Hepatocyte (in vitro differentiated cells): ENCODE results near the gene SPDYE16.
"Not testable (repeated sequence)": the region's sequence is repeated elsewhere in the genome, so short reads cannot be mapped to it uniquely, and the experiment has no call there.

ENCODE experiments used
- EZH2 ChIP-seq: fragments of 200-600 bp; sonication (generic); IDR thresholded peaks from 2 replicates; pipeline ENCODE4 v1.6.1; 2016; ENCODE audit warnings: antibody characterized with exemption, mild to moderate bottlenecking, borderline replicate concordance
- TF ChIP-seq, protein P1 (sequence below): fragments of 200-600 bp; sonication (generic); IDR thresholded peaks from 2 replicates; pipeline ENCODE4 v1.5.1; 2016; ENCODE audit warnings: antibody characterized with exemption, mild to moderate bottlenecking; ENCODE audit not compliant: poor library complexity

GRCh38 chr7:76591602-76592304 lies 48.7 kb upstream of the SPDYE16 start:
- TF ChIP-seq EZH2: not testable (repeated sequence)
- TF ChIP-seq, protein P1, sequence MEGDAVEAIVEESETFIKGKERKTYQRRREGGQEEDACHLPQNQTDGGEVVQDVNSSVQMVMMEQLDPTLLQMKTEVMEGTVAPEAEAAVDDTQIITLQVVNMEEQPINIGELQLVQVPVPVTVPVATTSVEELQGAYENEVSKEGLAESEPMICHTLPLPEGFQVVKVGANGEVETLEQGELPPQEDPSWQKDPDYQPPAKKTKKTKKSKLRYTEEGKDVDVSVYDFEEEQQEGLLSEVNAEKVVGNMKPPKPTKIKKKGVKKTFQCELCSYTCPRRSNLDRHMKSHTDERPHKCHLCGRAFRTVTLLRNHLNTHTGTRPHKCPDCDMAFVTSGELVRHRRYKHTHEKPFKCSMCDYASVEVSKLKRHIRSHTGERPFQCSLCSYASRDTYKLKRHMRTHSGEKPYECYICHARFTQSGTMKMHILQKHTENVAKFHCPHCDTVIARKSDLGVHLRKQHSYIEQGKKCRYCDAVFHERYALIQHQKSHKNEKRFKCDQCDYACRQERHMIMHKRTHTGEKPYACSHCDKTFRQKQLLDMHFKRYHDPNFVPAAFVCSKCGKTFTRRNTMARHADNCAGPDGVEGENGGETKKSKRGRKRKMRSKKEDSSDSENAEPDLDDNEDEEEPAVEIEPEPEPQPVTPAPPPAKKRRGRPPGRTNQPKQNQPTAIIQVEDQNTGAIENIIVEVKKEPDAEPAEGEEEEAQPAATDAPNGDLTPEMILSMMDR: not testable (repeated sequence)
